GM23248 (cell line): ENCODE results near the gene YBX3.

Experiments used
- EZH2 ChIP-seq: fragments of 200-600 bp; sonication (generic); IDR thresholded peaks from 2 replicates; pipeline ENCODE4 v1.6.1; 2018; ENCODE audit warnings: antibody characterized with exemption, mild to moderate bottlenecking; ENCODE audit not compliant: insufficient read depth, poor library complexity, severe bottlenecking
- EZH2phosphoT487 ChIP-seq: fragments of 200-600 bp; sonication (generic); IDR thresholded peaks from 2 replicates; pipeline ENCODE4 v1.6.1; 2018; ENCODE audit warnings: antibody characterized with exemption, moderate library complexity, mild to moderate bottlenecking, low read depth; ENCODE audit not compliant: insufficient read depth

GRCh38 chr12:10668526-10668925, 54.6 kb downstream of the YBX3 start:
- TF ChIP-seq EZH2 (no peak), EZH2phosphoT487 (no peak)
